Medulla oblongata (tissue), 1 donor: ENCODE data around the gene L3MBTL4.

Source experiments
- DNase-seq: peaks from one replicate; pipeline ENCODE4 v3.0.0-alpha.2; 2015; ENCODE audit errors: extremely low spot score

L3MBTL4 gene

GRCh38 chr18:5964108-5964507 lies 450.6 kb downstream of the L3MBTL4 start:
- DNase-seq = no peak

DNA sequence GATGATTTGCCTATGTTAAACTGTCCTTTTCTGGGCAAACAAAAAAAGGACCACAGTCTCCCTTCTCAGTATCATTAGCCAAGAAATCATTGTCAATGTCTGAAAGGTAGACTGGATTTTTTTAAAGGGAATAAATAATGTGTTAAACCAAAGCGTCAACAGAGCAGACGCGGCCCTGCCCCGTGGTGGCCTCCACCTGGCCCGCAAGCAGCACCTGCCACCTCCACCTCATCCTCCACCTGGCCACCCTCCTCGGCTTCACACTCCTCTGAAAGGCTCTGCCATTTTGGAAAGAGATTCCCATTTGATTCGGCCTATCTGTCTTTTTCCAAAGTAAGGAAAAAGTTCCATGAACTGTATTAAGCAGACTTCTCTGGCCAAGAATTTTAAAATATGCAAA lies 451.4 kb downstream of the L3MBTL4 start:
- DNase-seq = no peak

DNA sequence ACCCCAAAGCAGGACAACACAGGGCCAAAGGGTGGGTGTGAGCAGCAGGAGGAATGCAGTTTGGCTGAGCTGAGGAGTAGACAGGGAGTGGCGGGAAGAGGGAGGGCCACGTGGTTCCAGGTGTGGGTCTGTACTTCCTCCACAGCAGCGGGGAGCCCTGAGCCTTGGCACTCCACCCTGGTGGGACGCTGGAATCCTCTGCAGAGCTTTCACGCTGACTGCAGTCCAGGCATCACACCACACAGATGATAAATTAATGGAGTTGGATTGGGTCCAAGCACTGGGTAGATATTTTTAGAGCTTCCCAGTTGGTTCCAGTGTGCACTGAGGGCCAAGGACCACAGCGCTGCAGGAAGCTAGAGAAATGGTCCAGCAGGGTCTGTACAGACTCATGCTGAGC lies 452.3 kb downstream of the L3MBTL4 start:
- DNase-seq = no peak

- DNase-seq = no peak
Observed at GRCh38 chr18:5961828-5962150, 452.9 kb downstream of the L3MBTL4 start.

- no peak for DNase-seq
Observed at GRCh38 chr18:5961097-5961827, 453.4 kb downstream of the L3MBTL4 start.

- no peak for DNase-seq
Observed at GRCh38 chr18:5958822-5959221, 455.9 kb downstream of the L3MBTL4 start.

- no peak for DNase-seq
Observed at GRCh38 chr18:5955861-5956260, 458.9 kb downstream of the L3MBTL4 start.

DNA sequence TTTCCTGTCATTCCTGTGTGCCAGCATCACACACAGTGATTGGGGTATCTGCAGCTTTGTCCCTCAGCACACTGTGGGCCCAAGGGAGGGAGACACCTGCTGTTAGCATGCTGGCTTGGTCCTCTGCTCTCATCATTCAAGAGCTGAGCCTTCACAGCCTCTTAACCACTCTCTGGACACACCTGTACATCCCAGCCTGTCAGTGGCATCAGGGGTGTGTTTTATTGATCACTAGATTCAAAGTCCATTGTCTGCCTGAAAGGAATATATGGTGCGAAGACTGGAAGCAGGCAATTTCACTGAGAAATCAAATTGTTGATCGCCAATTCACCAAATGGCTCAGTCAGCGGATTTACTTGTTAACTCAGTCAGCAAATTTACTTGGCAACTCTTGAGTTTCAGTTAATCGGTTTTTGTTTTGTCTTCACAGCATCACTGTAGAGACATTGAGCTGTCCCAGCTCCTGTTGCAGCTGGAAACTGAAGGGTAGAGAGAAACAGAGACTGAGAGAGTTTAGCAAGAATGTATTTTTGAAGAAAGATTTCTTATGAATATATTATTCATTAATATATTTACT lies 463.1 kb downstream of the L3MBTL4 start:
- no peak for DNase-seq

GRCh38 chr18:5948781-5949180 lies 465.9 kb downstream of the L3MBTL4 start:
- DNase-seq = no peak

GRCh38 chr18:5948237-5948636 lies 466.5 kb downstream of the L3MBTL4 start:
- no peak for DNase-seq

- no peak for DNase-seq
Observed at GRCh38 chr18:5944448-5944847, 470.3 kb downstream of the L3MBTL4 start.

GRCh38 chr18:5943514-5943913 lies 471.2 kb downstream of the L3MBTL4 start:
- DNase-seq = peak; percentile 41

- no peak for DNase-seq
Observed at GRCh38 chr18:5942591-5942990, 472.1 kb downstream of the L3MBTL4 start.

DNA sequence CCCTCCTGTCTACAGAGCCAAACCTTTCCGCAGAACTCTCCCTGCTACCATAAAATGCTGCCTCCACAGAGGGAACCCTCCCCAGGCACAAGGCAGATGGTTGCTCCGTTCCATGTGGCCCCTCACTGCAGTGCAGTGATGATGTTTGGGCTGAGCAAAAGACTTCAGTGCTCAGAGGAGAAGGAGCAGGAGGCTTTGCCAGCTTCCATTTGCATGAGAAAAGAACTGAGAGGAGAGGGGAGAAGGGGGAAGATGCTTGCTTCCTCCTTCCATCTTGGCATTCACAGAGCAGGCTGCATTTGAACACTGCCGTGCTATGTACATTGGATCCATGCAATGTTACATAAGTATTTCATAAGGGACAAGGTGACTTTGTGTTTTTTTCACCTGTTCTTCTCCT lies 472.8 kb downstream of the L3MBTL4 start:
- no peak for DNase-seq

GRCh38 chr18:5939801-5940667 lies 474.7 kb downstream of the L3MBTL4 start:
- no peak for DNase-seq

- no peak for DNase-seq
Observed at GRCh38 chr18:5937795-5938194, 476.9 kb downstream of the L3MBTL4 start.

DNA sequence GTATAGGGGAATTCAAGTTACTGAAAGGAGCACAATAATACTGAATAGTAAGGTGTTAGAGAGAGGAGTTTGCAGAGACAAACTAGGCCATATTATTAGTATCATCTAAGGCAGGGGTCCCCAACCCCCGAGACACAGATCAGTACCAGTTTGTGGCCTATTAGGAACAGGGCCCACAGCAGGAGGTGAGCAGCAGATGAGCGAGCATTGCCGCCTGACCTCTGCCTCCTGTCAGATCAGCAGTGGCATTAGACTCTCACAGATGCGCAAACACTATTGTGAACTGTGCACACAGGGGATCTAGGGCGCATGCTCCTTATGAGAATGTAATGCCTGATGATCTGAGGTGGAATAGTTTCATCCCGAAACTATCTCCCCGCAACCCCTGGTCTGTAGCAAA lies 477.6 kb downstream of the L3MBTL4 start:
- no peak for DNase-seq

DNA sequence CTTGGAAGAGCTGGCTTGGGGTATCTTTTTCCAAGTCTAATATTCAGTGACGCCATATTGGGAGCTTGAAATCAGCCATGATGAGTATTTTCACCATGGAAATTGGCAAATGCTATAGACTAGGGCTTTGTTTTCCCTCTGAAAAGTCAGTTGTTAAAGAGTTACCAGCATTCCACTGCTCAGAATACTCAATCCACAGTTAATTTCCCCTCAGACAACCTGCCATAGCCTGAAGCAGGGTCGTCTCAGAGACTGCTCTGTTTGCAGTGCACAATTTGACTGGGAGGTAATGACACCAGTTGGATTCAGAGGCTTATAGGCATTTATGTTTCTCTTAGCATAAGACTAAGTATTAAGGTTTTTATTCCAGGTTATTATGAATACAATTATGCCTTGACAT lies 483.9 kb downstream of the L3MBTL4 start:
- DNase-seq = no peak

- no peak for DNase-seq
Observed at GRCh38 chr18:5918205-5918858, 496.4 kb downstream of the L3MBTL4 start.

DNA sequence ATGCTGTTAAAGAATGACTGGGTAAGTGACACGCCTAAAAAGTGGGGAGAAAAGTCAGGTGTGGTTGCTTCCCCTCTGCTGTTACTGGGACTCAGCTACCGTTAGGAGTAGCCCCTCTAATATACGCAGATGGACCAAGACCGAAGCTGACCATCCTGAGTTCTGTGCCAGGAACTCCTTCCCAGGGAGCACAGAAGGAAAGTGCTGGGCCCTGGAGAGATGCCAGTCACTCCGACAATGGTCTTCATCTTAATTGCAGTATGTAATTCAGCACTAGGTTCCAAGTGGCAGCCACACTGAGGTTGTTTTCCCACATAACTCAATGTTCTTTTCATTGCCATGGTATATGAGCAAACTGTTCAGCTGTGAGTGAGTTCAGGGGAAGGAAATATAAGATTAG lies 499.8 kb downstream of the L3MBTL4 start:
- DNase-seq = no peak

GRCh38 chr18:5914016-5914415 lies 500.7 kb downstream of the L3MBTL4 start:
- no peak for DNase-seq

GRCh38 chr18:5912566-5912965 lies 502.1 kb downstream of the L3MBTL4 start:
- DNase-seq = no peak
